HepG2 (cell line): ENCODE results near the gene NEDD4L. TPM values are rescaled to one million over a fixed set of nuclear protein-coding genes. Genes with fewer than 3 reads are reported as not detected.

Source experiments
- ARNT ChIP-seq: fragments of 450-650 bp; IDR thresholded peaks from 2 replicates; pipeline ENCODE4 v1.6.1; 2017
- ARNT2 ChIP-seq: sonication (generic); formaldehyde crosslinking; IDR thresholded peaks from 2 replicates; pipeline ENCODE4 v1.8.0; 2022; ENCODE audit warnings: mild to moderate bottlenecking, low read depth, missing genetic modification reagents, moderate library complexity
- CHD2 ChIP-seq: IDR thresholded peaks from 2 replicates; pipeline ENCODE4 v1.6.1; 2011; ENCODE audit warnings: low read depth, low read length, improper control_type of control experiment
- HNF1B ChIP-seq: sonication (generic); formaldehyde crosslinking; IDR thresholded peaks from 2 replicates; pipeline ENCODE4 v1.5.1; 2020; ENCODE audit warnings: mild to moderate bottlenecking, moderate library complexity, missing genetic modification reagents
- KDM3A ChIP-seq: IDR thresholded peaks from 2 replicates; pipeline ENCODE4 v1.6.1; 2018; ENCODE audit warnings: low read depth, missing compliant biosample characterization
- MIXL1 ChIP-seq: IDR thresholded peaks from 2 replicates; pipeline ENCODE4 v1.6.1; 2016
- NRL ChIP-seq: sonication (generic); formaldehyde crosslinking; IDR thresholded peaks from 2 replicates; pipeline ENCODE4 v1.5.0; 2020; ENCODE audit warnings: missing genetic modification reagents, mild to moderate bottlenecking, moderate library complexity, borderline replicate concordance
- RFX5 ChIP-seq: IDR thresholded peaks from 2 replicates; pipeline ENCODE4 v1.6.1; 2011; ENCODE audit warnings: low read depth, low read length, improper control_type of control experiment
- SMARCE1 ChIP-seq: fragments of 450-650 bp; IDR thresholded peaks from 2 replicates; pipeline ENCODE4 v1.6.1; 2017; ENCODE audit warnings: borderline replicate concordance
- YEATS2 ChIP-seq: sonication (generic); formaldehyde crosslinking; IDR thresholded peaks from 2 replicates; pipeline ENCODE4 v1.4.0; 2020; ENCODE audit warnings: missing genetic modification reagents, borderline replicate concordance
- ZFP1 ChIP-seq: IDR thresholded peaks from 2 replicates; pipeline ENCODE4 v1.6.1; 2016
- ZMAT5 ChIP-seq: sonication (generic); formaldehyde crosslinking; IDR thresholded peaks from 2 replicates; pipeline ENCODE4 v1.5.0; 2020; ENCODE audit warnings: mild to moderate bottlenecking, low read depth, missing genetic modification reagents, borderline replicate concordance
- ZMYM4 ChIP-seq: sonication (generic); formaldehyde crosslinking; IDR thresholded peaks from 2 replicates; pipeline ENCODE4 v1.8.1; 2023; ENCODE audit warnings: mild to moderate bottlenecking, missing genetic modification reagents
- ZNF17 ChIP-seq: sonication (generic); formaldehyde crosslinking; IDR thresholded peaks from 2 replicates; pipeline ENCODE4 v1.5.0; 2020; ENCODE audit warnings: mild to moderate bottlenecking, missing genetic modification reagents
- ZNF326 ChIP-seq: sonication (generic); formaldehyde crosslinking; IDR thresholded peaks from 2 replicates; pipeline ENCODE4 v1.4.0; 2020; ENCODE audit warnings: missing genetic modification reagents, borderline replicate concordance
- ZNF431 ChIP-seq: sonication (generic); formaldehyde crosslinking; IDR thresholded peaks from 2 replicates; pipeline ENCODE4 v1.9.0; 2022; ENCODE audit warnings: missing genetic modification reagents, low read depth, mild to moderate bottlenecking, borderline replicate concordance
- ZNF512B ChIP-seq: sonication (generic); formaldehyde crosslinking; IDR thresholded peaks from 2 replicates; pipeline ENCODE4 v1.5.1; 2020; ENCODE audit warnings: missing genetic modification reagents, mild to moderate bottlenecking, borderline replicate concordance
- ZNF678 ChIP-seq: sonication (generic); formaldehyde crosslinking; IDR thresholded peaks from 2 replicates; pipeline ENCODE4 v1.4.0; 2020; ENCODE audit warnings: mild to moderate bottlenecking, missing genetic modification reagents
- ZNF816 ChIP-seq: sonication (generic); formaldehyde crosslinking; IDR thresholded peaks from 2 replicates; pipeline ENCODE4 v1.8.0; 2022; ENCODE audit warnings: missing genetic modification reagents, mild to moderate bottlenecking, borderline replicate concordance
- ZNF83 ChIP-seq: sonication (generic); formaldehyde crosslinking; IDR thresholded peaks from 2 replicates; pipeline ENCODE4 v1.4.0; 2020; ENCODE audit warnings: missing genetic modification reagents, mild to moderate bottlenecking, borderline replicate concordance
- ZNF879 ChIP-seq: sonication (generic); formaldehyde crosslinking; IDR thresholded peaks from 2 replicates; pipeline ENCODE4 v1.8.1; 2023; ENCODE audit warnings: missing genetic modification reagents
- ZSCAN25 ChIP-seq: sonication (generic); formaldehyde crosslinking; IDR thresholded peaks from 2 replicates; pipeline ENCODE4 v1.8.0; 2022; ENCODE audit warnings: mild to moderate bottlenecking, missing genetic modification reagents
- polyA plus RNA-seq, 8 experiments: library from polyadenylated mRNA; depleted of rRNA in 3 of 8; stranded (reverse) in 7 of 8; unstranded in 1 of 8; fragments of >200 nt; fragmentation: Illumina TruSeq in 4 of 8; extraction: Trizol in 4 of 8; gene quantifications; 2 replicates each; pipeline versions ENCODE4 v1.2.1 to v1.2.3, GENCODE V29; 2011 to 2016; ENCODE audit warnings: low read depth in 4 of 8, missing spikeins in 1 of 8, mixed read lengths in 1 of 8; ENCODE audit not compliant: insufficient read depth in 1 of 8
- total RNA-seq, 5 experiments: library from RNA; depleted of rRNA; stranded (reverse); fragments of >200 nt; fragmentation: Illumina TruSeq; extraction: Trizol; gene quantifications; 2 replicates each; pipeline ENCODE4 v1.2.3, GENCODE V29; 2016; ENCODE audit warnings: low read depth in 1 of 5
- TF ChIP-seq, protein P1 (sequence below): IDR thresholded peaks from 2 replicates; pipeline ENCODE4 v1.6.1; 2016
- TF ChIP-seq, protein P2 (sequence below): sonication (generic); formaldehyde crosslinking; IDR thresholded peaks from 2 replicates; pipeline ENCODE4 v1.4.0; 2020; ENCODE audit warnings: missing genetic modification reagents

NEDD4L gene
- total and polyA plus RNA-seq, 2 of the 13 experiments (the other 11 are each of a cell fraction or from before 2014, with no cell fraction given): 168 to 390 TPM

DNA sequence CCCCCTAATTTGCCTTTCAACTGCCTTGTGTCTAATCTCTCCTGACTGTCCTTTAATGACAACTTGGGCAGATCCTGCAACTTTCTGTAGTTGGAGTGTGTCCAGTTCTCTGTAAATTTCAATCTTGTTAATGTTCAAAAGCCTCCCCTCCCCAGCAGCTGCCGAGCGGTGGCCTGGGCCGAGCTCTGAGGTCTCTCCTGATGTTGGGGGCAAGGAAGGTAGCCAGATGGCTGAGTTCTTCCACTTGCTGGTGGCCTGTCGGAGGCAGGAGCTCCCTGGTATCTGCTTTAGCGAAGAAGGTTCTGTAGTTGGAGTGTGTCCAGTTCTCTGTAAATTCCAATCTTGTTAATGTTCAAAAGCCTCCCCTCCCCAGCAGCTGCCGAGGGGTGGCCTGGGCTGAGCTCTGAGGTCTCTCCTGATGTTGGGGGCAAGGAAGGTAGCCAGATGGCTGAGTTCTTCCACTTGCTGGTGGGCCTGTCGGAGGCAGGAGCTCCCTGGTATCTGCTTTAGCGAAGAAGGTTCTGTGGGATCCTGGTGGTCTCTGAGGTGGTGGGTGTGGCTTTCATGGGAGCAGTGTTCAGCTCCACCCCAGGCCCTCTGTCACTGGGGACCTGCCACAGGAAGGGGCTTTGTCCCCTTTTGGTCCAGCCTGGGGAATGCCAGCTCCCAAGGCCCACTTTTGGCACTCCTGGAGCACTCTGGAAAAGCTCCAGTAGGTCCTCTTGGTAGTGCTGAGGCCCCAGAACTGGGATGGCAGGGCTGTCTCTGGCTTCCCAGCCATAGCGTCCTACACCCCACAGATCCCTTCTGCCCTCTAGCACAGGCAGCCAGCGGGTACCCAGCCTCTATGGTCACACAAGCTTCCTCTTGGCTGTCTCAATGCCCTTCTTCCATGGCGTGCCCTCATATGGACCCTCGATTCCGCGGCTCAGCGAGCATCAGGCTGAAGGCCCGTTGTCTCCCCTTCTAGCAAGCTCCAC is 373.0 kb downstream of the NEDD4L start (continued):
- TF ChIP-seq ZNF431 (CRISPR knock-in tag) (no peak), SMARCE1 (no peak), HNF1B (CRISPR knock-in tag) (peak; percentile 37; the same call in 1 of the 2 replicates), CHD2 (no peak), ZNF879 (no peak), RFX5 (no peak), ZFP1 (CRISPR knock-in tag) (no peak), ZSCAN25 (CRISPR knock-in tag) (no peak), MIXL1 (0 out of 2 replicates have a peak, but pooled peaks have one; percentile 10), ZMAT5 (no peak), ARNT (no peak), ZNF17 (CRISPR knock-in tag) (no peak), ZNF326 (CRISPR knock-in tag) (no peak), ZNF83 (CRISPR knock-in tag) (no peak), ARNT2 (CRISPR knock-in tag) (no peak), KDM3A (CRISPR knock-in tag) (peak; percentile 47; the same call in 1 of the 2 replicates), ZMYM4 (CRISPR knock-in tag) (no peak; the same call in 1 of the 2 replicates), ZNF816 (no peak), ZNF678 (CRISPR knock-in tag) (no peak), NRL (peak; percentile 82; the same call in 1 of the 2 replicates), YEATS2 (CRISPR knock-in tag) (no peak), ZNF512B (CRISPR knock-in tag) (no peak)
- TF ChIP-seq, protein P1, sequence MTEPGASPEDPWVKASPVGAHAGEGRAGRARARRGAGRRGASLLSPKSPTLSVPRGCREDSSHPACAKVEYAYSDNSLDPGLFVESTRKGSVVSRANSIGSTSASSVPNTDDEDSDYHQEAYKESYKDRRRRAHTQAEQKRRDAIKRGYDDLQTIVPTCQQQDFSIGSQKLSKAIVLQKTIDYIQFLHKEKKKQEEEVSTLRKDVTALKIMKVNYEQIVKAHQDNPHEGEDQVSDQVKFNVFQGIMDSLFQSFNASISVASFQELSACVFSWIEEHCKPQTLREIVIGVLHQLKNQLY (CRISPR knock-in tag): no peak
- TF ChIP-seq, protein P2, sequence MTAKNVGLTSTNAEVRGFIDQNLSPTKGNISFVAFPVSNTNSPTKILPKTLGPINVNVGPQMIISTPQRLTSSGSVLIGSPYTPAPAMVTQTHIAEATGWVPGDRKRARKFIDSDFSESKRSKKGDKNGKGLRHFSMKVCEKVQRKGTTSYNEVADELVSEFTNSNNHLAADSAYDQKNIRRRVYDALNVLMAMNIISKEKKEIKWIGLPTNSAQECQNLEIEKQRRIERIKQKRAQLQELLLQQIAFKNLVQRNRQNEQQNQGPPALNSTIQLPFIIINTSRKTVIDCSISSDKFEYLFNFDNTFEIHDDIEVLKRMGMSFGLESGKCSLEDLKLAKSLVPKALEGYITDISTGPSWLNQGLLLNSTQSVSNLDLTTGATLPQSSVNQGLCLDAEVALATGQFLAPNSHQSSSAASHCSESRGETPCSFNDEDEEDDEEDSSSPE: no peak
